Activated CD8-positive, alpha-beta memory T cell treated with anti-CD3 and anti-CD28 coated beads for 36 hours (primary cell): Measurements from ENCODE around the gene SOX30. TPM values are rescaled to one million over a fixed set of nuclear protein-coding genes. Genes with fewer than 3 reads are reported as not detected.

ENCODE experiments used
- CTCF ChIA-PET: fragments of 350-600 bp; sonication (Branson Sonifier 250); formaldehyde crosslinking; loops from one replicate; lab custom pipeline; 2021; ENCODE audit warnings: antibody characterized with exemption; lab: Charles Lee
- POLR2A ChIA-PET: fragments of 350-600 bp; sonication (Branson Sonifier 250); formaldehyde crosslinking; loops from one replicate; lab custom pipeline; 2021; ENCODE audit warnings: antibody characterized with exemption; lab: Charles Lee
- total RNA-seq, 2 experiments: library from RNA; stranded (reverse); gene quantifications; one replicate each; pipeline ENCODE4 v1.2.3, GENCODE V29; 2021

SOX30 gene
- total RNA-seq, 2 experiments from 2014 or later: 0.15 to 0.29 TPM

DNA sequence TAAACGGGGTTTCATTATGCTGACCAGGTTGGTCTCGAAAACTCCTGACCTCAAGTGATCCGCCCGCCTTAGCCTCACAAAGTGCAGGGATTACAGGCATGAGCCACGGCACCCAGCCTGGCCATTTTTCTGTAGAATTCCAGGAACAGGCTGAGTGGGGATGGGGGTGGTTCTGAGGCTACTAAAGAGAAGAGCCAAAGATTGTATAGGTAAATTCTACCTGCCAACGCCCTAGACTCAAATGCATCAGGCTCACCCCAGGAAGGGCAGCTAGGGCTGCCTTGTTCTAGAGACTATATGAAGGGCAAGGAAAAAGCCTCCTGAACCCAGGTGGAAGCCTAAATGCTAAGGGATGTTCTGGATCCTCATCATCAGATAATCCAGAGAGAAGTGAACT lies 17.5 kb upstream of the SOX30 start:
- ChIA-PET POLR2A (no interaction called here), CTCF (interaction anchor here (0.9 to 1.6 kb wide), 2 partner anchors 15 to 74 kb away, joined by 3 to 9 read pairs; partner anchors contain the start of gene LSM11)

DNA sequence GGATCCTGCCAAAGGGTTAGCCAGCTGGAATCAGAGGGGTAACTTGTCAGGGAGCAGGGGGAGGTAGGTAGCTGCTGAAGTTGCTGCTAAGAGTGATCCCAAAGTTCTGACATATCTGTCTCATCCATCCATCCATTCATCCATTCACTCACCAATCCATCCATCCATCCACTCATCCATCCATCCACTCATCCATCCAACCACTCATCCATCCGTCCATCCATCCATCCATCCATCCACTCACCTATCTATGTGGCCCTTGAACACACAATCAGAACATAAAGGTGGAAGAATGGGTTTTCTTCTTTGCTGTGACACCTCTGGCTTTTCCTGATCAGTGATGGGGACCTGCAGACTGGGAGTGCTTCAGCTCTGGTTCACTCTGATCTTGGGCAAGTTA lies 16.1 kb upstream of the SOX30 start:
- CTCF ChIA-PET: interaction anchor here (0.6 to 1.6 kb wide), 4 partner anchors 48 to 104 kb away, joined by 3 to 9 read pairs (median 6); partner anchors contain the start of gene LSM11

DNA sequence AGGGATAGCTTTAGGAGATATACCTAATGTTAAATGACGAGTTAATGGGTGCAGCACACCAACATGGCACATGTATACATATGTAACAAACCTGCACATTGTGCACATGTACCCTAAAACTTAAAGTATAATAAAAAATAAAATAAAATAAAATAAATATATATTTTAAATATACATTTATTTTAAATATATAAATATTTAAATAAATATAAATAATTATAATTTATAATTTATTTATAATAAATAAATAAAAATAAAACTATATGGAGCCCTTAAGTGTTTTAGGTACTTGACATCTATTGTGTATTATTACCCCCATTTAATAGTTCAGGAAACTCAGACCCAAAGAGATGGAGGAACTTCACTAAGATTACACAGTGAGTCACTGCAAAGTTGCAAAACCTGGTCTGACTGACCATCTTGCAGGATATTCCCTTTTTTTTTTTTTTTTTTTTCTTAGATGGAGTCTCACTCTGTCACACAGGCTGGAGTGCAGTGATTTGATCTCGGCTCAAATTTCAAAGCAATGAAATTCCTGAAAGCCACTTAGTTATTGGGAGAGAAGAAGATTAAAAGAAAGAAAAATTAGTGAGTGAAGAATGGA lies 13.3 kb upstream of the SOX30 start:
- POLR2A ChIA-PET: no interaction called here
- CTCF ChIA-PET: no interaction called here

More for the DNA sequence above, 16.1 kb upstream of the SOX30 start:
- POLR2A ChIA-PET: interaction anchor here (0.6 kb wide), 1 partner anchor 73 kb away, joined by 4 read pairs; no protein-coding TSS in a partner anchor

DNA sequence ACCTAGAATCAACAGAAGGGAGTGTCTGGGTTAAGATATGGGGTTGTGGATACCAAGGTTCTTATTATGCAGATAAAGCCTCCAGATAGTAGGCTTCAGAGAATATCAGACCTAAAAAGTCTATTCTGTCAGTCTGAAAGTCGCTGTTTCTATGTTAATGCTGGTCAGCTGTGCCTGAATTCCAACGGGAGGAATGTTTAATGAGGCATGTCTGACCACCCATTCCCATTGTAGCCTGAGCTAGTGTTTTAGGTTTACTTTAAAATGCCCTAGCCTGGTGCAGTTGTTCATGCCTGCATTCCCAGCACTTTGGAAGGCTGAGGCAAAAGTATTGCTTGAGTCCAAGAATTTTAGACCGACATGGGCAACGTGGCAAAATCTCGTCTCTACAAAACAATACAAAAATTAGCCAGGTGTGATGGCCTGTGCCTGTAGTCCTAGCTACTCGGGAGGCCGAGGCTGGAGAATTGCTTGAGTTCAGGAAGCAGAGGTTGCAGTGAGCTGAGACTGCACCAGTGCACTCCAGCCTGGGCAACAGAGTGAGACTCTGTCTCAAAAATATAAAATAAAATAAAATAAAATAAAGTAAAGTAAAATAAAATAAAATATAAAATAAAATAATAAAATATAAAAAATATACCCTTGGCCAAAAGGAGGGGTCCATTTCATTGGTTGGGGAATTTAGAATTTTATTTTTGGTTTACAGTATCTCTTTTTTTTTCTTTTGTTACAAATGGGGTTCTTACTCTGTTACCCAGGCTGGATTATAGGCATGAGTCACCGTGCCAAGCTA lies 7.8 kb upstream of the SOX30 start:
- ChIA-PET POLR2A (no interaction called here), CTCF (interaction anchor here (1.5 to 1.8 kb wide), 2 partner anchors 30 to 83 kb away, joined by 4 read pairs; partner anchors contain the start of gene LSM11)

DNA sequence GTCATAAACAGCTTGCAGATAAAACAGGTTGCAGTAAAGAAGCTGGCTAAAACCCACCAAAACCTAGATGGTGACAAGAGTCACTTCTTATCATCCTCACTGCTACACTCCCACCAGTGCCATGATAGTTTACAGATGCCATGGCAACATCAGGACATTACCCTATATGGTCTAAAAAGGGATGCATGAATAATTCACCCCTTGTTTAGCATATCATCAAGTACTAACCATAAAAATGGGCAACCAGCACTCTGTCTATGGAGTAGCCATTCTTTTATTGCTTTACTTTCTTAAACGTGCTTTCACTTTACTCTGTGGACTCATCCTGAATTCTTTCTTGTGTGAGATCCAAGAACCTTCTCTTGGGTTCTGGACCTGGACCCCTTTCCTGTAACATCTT lies 6.7 kb upstream of the SOX30 start:
- ChIA-PET CTCF (interaction anchor here (1.5 to 1.8 kb wide), 2 partner anchors 31 to 84 kb away, joined by 4 read pairs; partner anchors contain the start of gene LSM11), POLR2A (no interaction called here)

DNA sequence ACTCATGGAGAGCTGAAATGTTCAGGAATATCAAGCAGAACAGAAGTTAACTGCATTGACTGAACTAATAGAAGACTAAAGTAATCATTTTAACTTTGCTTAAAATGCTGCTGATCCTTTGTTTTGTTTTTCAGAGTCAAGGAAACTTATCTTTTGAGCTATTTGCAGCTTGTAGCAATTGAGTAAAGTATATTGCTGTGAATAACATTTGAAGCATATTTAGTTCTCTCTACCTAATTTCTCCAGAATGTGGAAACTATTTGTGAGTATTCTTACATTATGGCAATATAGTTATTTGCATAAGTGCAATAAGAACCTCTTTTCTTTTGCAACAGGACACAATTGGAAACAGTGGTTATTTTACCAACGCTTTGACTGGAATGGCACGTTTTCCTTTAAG lies 5.3 kb upstream of the SOX30 start:
- CTCF ChIA-PET: no interaction called here

DNA sequence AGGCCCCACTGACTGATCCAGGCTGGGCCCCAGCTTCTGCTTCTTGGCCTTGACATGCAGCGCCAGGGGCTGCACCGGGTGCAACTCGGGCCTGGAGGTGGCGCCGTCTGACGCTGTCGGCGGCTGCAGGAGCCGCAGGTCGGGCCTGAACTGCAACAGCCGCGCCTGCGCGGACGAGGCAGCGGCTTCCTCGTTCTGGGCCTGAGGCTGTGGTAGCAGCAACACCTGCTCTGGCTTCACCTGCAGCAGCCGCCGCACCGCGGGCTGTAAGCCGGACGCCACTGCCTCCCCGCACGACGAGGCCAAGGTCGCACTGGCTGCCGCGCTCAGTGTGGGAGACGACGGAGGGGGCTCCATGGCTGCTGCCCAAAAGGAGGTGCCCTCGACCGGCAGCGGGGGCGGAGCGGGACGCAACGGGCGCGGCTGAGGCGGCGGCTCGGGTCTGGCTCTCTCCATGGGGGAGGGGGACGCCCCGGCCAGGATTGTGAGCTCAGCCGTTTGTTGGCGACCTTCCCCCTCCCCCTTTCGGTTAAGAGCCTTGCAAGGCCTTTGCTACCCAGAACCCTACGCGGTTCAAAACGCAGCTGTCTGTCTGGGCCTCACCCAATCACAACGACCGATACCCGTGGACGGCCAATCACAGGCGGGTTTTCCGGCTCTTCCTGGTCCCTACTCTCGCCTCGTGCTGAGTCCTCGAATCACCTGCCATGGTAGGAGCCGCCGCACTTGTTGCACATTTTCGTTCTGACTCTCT lies 438 bp downstream of the SOX30 start:
- CTCF ChIA-PET: interaction anchor here (0.6 to 1.6 kb wide), 5 partner anchors 11 to 218 kb away, joined by 3 to 5 read pairs (median 3); no protein-coding TSS in a partner anchor
- POLR2A ChIA-PET: no interaction called here

More for the DNA sequence above, 5.3 kb upstream of the SOX30 start:
- POLR2A ChIA-PET: no interaction called here

DNA sequence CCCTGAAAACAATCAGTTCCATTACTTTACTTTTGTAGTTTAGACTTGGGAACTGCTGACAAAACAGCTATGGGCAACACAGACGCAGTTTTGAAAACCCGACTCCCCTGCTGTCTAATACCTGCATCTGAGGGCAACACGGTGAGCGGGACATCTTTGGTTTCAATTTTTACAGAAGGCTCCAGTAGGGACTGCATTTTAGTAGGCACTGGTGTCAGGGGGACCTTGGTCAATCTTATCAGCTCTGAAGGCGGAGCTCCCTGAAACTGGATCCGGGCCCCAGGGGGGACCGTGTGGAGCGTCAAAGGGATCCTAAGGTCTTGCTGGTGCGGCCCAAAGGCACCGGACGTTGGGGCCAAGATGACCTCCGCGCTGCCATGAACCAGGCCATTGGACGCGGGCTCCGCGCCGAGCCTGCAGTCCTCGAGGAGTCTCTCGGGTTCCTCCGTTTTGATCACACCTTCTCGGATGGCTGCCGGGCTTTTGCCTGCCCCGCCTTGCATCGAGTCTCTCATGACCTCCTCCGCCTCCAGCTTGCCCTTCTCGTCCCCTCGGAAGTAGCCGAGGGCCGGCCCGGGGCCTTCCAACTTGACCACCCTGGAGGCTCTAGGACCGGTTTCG lies 1.1 kb downstream of the SOX30 start:
- ChIA-PET CTCF (interaction anchor here (0.6 to 1.6 kb wide), 5 partner anchors 10 to 218 kb away, joined by 3 to 5 read pairs (median 3); no protein-coding TSS in a partner anchor), POLR2A (no interaction called here)

DNA sequence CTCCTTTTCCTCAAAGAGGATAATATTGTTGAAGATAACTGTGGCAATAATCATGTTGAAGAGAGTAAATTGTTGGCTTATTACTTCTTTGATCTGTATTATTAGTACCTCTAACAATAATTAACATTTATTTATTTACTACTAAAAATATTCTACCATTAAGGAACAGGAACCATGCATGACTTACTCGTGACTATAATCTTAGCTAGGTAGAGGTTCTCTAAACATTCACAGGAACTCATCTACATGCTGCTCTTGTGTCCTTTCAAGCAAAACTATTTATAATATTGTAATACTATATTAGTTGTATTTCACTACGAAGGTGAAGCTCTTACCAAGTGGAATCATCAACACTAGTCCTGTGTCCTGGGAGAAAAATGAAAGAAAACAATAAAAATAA lies 3.1 kb downstream of the SOX30 start:
- CTCF ChIA-PET: no interaction called here
- POLR2A ChIA-PET: no interaction called here

DNA sequence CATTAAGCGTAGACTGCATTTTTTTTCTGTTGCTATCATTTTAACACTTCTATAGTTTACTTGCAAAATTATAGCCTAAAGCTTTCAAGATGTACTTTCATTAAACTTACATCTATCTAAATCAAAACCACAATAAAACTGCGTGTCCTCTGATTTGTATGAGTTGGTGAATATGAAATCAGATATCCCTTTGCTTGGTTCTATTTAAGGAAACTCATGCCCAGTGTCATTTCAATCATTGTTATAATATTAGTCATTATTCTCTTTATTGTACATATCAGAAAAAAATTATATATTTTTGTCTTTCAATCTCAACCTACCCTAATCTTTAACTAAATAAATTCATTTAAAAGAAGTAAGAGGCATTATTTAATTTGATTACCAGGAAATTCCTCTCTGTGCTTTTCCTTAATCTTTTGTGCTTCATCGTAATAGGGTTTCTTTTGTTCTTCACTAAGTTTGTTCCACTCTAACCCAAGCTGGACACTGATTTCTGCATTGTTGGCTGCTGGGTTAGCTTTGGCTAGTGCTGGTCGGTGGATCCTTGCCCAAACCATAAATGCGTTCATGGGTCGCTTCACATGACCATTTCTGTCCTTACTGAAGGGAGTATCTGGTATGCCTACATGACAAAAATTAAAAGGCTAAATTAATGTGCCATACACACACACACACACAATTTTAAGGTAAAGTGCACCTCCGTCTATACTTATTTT lies 3.8 kb downstream of the SOX30 start:
- CTCF ChIA-PET: no interaction called here
- POLR2A ChIA-PET: no interaction called here

DNA sequence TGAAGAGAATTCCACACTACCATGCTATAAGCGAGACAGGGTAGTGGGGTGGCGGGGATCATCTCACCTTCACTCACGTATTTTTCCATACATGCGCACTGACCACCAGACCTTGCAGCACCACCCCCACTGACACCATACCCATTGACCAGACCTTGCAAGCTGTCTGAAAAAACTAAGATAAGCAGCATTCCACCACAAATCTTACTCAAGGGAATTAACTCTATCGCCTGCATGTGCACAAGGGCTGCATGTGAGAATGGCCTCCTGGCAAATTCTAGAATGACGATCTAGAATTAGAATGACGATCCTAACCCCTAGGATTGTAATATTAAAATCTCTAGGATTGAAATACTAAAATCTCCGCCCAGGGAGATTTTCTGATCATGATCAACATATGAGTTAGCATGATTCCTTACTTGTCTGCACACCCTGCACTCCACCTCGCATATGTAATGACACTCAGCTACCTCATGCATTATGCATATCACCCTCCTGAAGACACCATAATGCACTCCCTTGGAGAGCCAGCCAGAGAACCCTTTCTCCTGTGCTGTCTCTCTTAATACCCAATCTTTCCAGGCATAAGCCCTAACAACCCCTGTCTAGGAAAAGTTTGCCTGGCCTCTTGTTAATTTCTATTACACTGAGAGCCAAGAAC lies 11.7 kb downstream of the SOX30 start:
- POLR2A ChIA-PET: no interaction called here
- CTCF ChIA-PET: interaction anchor here (1.1 kb wide), 1 partner anchor 11 kb away, joined by 3 read pairs; no protein-coding TSS in a partner anchor

DNA sequence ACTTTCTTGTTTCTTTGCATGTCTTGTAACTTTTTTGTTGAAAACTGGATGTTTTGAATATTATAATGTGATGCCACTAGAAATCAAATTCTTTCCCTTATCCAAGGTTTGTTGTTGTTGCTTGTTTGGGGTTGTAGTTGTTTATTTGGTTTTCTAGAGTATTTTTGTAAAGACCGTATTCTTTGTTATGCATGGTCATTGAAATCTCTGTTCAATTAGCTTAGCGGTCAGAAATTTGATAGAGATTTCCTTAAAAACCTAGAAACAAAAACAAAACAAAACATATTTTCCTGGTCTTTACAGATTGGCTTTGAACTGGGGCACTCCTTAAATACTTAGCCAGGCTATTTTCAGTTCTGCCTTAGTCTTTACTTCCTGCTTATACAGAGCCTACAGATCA lies 21.9 kb downstream of the SOX30 start:
- ChIA-PET CTCF (no interaction called here), POLR2A (no interaction called here)

DNA sequence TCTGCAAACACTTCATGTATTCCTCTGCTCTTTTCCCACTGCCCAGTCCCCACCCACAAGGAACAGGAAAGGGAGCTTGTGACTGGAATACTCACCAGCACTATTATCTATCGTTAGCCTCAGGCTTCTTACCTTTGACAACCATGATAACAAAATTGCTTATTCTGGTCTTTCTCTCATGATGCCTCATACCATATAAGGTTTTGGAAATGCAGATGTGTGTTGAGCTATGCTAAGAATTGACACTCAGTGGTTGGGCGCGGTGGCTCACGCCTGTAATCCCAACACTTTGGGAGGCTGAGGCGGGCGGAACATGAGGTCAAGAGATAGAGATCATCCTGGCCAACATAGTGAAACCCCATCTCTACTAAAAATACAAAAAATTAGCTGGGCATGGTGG lies 25.4 kb downstream of the SOX30 start:
- ChIA-PET POLR2A (no interaction called here), CTCF (no interaction called here)

DNA sequence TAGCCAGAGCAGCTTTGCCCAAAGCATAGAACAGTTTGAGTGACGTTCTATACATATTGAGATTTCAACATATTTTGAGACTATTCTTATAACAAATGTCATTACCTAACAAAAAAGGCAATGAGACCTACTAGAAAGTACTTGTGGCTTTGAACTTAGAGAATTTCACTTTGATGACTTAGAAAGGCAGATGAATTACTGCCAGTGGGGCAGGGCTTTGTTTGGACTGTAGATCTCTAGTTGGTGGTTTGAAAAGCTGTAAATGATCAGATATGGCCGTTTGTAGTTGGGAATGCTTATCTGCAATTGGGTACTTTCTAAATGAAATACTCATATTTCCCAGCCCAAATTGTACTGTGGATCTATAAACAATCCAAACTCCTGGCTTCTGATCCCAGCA lies 28.1 kb downstream of the SOX30 start:
- POLR2A ChIA-PET: no interaction called here
- CTCF ChIA-PET: no interaction called here

DNA sequence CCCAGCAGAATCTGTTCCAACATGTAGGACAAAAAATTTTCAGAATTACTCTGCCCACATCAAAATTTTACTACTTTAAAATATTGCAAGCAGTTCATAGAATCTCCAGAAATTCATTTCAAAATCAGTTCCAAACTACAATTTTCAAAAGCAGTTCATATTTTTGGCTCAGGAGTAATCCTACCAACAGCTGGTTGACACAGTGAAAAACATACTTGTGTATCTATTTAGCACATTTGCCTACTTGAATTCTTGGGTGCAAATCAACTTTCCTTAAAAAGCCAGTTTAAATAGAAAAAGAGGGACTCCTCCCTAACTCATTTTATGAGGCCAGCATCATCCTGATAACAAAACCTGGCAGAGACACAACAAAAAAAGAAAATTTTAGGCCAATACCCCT lies 31.5 kb downstream of the SOX30 start:
- ChIA-PET POLR2A (no interaction called here), CTCF (no interaction called here)

DNA sequence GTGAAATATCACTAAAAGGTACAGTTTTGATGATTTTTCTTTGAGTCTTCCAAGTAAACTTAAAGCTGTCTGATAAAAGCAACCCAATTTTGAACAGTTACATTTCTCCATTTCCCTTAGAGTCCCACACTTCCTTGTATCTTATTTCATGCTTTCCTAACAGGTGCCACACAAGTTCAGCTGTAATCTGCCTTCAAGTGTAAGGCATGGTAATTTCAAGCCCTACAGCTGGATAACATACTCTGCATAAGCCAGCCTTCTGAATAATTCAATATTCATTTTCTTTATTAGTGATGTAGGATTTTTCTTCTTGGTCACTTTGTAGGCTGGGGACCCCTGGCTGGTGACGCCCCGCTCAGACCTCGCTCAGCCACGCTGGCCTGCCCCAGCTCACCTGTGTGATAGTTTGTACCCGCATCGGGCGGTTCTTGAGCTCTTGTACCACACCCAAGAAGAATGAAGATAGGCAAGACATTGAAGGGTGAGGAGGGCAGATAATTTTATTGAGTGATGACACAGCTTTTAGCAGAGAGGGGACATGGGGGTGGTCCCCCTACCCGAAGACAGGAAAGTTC lies 34.0 kb downstream of the SOX30 start:
- POLR2A ChIA-PET: no interaction called here
- CTCF ChIA-PET: interaction anchor here (1.2 kb wide), 1 partner anchor 125 kb away, joined by 3 read pairs; the partner anchor contains the start of gene LSM11

DNA sequence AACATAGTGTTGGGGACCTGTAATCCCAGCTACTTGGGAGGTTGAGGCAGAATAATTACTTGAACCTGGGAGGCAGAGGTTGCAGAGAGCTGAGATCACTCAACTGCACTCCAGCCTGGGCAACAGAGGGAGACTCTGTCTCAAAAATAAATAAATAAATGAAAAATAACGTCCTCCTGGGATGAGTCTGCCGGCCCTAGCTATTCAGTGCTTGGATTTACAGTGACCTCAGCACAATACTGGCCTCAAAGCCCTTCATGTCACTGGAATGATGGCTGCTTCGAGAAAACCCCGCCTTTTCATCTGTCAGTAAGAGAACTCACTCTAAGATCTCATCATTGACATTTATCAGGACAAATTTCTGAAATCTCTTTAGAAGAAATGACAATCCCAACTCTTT lies 35.5 kb downstream of the SOX30 start:
- ChIA-PET CTCF (no interaction called here), POLR2A (no interaction called here)
